Transverse colon (tissue), 4 donors: ENCODE measurements around the gene CHCHD10. TPM values are rescaled to one million over a fixed set of nuclear protein-coding genes. Genes with fewer than 3 reads are reported as not detected.
A peak's percentile ranks its signal among the peaks of the same experiment; 100 is the strongest.

Experiments
- DNase-seq: peaks from one replicate; pipeline ENCODE4 v3.0.0-alpha.2; 2019
- H3K27ac ChIP-seq, 4 donors: fragments of 200-600 bp; sonication (generic); 2 replicates each; pipeline ENCODE4 v1.5.1; 2016 to 2018; ENCODE audit warnings: inconsistent platforms in 4 of 4
- H3K27me3 ChIP-seq: fragments of 200-600 bp; sonication (generic); 2 replicates; pipeline ENCODE4 v1.5.1; 2017; ENCODE audit warnings: inconsistent platforms
- H3K36me3 ChIP-seq, 4 donors: fragments of 200-600 bp; sonication (generic); 2 replicates each; pipeline ENCODE4 v1.5.1; 2017 to 2019; ENCODE audit warnings: inconsistent platforms in 4 of 4
- H3K4me1 ChIP-seq, 4 donors: fragments of 200-600 bp; sonication (generic); 2 replicates each; pipeline ENCODE4 v1.5.1; 2017 to 2020; ENCODE audit warnings: inconsistent platforms in 4 of 4
- H3K4me3 ChIP-seq, 4 donors: fragments of 200-600 bp; sonication (generic); 1 replicate in 1 of 4; 2 replicates in 3 of 4; pipeline versions ENCODE4 v1.5.1 to v1.6.1; 2017 to 2019; ENCODE audit warnings: inconsistent platforms in 4 of 4
- H3K9me3 ChIP-seq, 2 donors: fragments of 200-600 bp; sonication (generic); 2 replicates each; pipeline ENCODE4 v1.5.1; 2017 to 2019; ENCODE audit warnings: inconsistent platforms in 2 of 2
- EP300 ChIP-seq: sonication (generic); formaldehyde crosslinking; IDR thresholded peaks from one replicate; pipeline ENCODE4 v1.6.1; 2017; ENCODE audit warnings: antibody characterized with exemption, low read depth
- POLR2A ChIP-seq: fragments of 450-650 bp; IDR thresholded peaks from one replicate; pipeline ENCODE4 v1.6.1; 2016; ENCODE audit warnings: antibody characterized with exemption, mild to moderate bottlenecking, moderate library complexity
- POLR2AphosphoS5 ChIP-seq, 3 donors: sonication (generic); formaldehyde crosslinking; IDR thresholded peaks; one replicate each; pipeline ENCODE4 v1.6.1; 2016; ENCODE audit warnings: antibody characterized with exemption in 3 of 3
- WGBS, 2 donors: methylation state at CpG; one replicate each; pipeline ENCODE4 v1.1.5; 2018; ENCODE audit warnings: low coverage in 1 of 2; 5-methylcytosine and 5-hydroxymethylcytosine counted together
- in situ Hi-C, 4 donors: fragments of 200-750 bp; cut with MboI; loops; one replicate each; pipeline versions ENCODE4 v1.15.0 to v1.15.1; 2017; ENCODE audit warnings: low sequenced_read_pairs in 3 of 4, low pct_ligation_motif_present in 1 of 4, low pct_unique_long_range_greater_than_20kb in 1 of 4
- intact Hi-C: fragments of 100-400 bp; cut with DNase I; formaldehyde crosslinking; loops from one replicate; pipeline ENCODE4 v1.15.1; 2023; ENCODE audit warnings: low total_unique reads
- total RNA-seq, 4 donors: library from RNA; depleted of rRNA; stranded (reverse); fragments of >200 nt; gene quantifications; one replicate each; pipeline ENCODE4 v1.1.0, GENCODE V29; 2016
- TF ChIP-seq, protein P1 (sequence below), 5 experiments: fragments of 200-600 bp in 3 of 5; fragments of 450-650 bp in 2 of 5; sonication (generic) in 3 of 5; IDR thresholded peaks; 1 replicate in 2 of 5; 2 replicates in 3 of 5; pipeline ENCODE4 v1.5.1; 2016 to 2017; ENCODE audit warnings: antibody characterized with exemption in 5 of 5, inconsistent platforms in 3 of 5, mild to moderate bottlenecking in 2 of 5, moderate library complexity in 1 of 5

Gene CHCHD10
- total RNA-seq, 4 donors from 2014 or later = 15.3 to 80.1 (median 50.8) TPM

DNA sequence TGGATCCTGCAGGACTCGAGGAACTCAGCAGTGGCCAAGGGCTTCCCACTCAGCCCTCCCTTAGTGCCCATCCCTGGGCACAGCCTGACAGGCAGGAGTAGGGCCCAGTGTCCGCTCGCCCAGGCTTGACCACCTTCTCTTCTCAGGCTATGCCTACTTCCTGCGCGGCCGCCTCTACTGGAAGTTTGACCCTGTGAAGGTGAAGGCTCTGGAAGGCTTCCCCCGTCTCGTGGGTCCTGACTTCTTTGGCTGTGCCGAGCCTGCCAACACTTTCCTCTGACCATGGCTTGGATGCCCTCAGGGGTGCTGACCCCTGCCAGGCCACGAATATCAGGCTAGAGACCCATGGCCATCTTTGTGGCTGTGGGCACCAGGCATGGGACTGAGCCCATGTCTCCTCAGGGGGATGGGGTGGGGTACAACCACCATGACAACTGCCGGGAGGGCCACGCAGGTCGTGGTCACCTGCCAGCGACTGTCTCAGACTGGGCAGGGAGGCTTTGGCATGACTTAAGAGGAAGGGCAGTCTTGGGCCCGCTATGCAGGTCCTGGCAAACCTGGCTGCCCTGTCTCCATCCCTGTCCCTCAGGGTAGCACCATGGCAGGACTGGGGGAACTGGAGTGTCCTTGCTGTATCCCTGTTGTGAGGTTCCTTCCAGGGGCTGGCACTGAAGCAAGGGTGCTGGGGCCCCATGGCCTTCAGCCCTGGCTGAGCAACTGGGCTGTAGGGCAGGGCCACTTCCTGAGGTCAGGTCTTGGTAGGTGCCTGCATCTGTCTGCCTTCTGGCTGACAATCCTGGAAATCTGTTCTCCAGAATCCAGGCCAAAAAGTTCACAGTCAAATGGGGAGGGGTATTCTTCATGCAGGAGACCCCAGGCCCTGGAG, 15.7 kb upstream of the CHCHD10 start:
- in situ Hi-C loops (loop anchor here in 2 of 4 donors (10.0 kb wide), 1 partner anchor 61 kb away; no protein-coding TSS in a partner anchor), intact Hi-C loops (no loop called here)
- DNase-seq = no peak
- WGBS, 2 donors = 68 to 83% methylated on average over 4 to 15 of the region's 15 CpGs
- Histone ChIP-seq H3K27me3 (no peaks in the 10 kb centered on the region), H3K9me3 (no peaks in the 10 kb centered on the region), H3K4me1 (peaks cover 10 to 36% (median 29%) of the 10 kb centered on the region in 4 donors), H3K36me3 (no peaks in the 10 kb centered on the region), H3K4me3 (no peak overlapping the region), H3K27ac (peak overlapping the region in 2 of 4 donors; percentile 4 to 42)
- TF ChIP-seq, protein P1, sequence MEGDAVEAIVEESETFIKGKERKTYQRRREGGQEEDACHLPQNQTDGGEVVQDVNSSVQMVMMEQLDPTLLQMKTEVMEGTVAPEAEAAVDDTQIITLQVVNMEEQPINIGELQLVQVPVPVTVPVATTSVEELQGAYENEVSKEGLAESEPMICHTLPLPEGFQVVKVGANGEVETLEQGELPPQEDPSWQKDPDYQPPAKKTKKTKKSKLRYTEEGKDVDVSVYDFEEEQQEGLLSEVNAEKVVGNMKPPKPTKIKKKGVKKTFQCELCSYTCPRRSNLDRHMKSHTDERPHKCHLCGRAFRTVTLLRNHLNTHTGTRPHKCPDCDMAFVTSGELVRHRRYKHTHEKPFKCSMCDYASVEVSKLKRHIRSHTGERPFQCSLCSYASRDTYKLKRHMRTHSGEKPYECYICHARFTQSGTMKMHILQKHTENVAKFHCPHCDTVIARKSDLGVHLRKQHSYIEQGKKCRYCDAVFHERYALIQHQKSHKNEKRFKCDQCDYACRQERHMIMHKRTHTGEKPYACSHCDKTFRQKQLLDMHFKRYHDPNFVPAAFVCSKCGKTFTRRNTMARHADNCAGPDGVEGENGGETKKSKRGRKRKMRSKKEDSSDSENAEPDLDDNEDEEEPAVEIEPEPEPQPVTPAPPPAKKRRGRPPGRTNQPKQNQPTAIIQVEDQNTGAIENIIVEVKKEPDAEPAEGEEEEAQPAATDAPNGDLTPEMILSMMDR (IDR thresholded peaks at IDR 0.05) = no peak
- TF ChIP-seq POLR2A (no peak), POLR2AphosphoS5 (IDR thresholded peaks at IDR 0.05) (no peak), EP300 (no peak)

DNA sequence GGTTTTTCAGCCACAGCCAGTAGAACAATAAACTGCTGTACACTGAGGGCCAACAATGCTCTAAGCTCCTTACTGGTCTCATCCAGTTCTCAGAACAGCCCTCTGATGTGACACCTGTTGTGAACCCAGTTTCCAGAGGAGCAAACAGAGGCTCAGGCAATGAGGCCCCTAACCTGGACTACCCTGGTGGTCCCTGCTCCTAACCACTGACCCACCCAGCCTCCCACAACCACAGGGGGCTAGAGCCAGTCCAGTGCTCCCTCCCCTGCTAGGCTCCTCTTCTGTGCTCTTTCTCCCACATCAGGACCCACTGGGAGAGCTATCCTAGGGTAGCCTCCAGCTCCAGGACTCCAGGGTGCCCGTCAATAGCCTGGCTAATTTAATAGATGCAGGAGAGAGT, 14.9 kb upstream of the CHCHD10 start:
- peaks cover 6 to 28% (median 23%) of the 10 kb centered on the region in 4 donors for H3K4me1 ChIP-seq
- no peaks in the 10 kb centered on the region for H3K36me3 ChIP-seq
- in situ Hi-C loops (loop anchor here in 2 of 4 donors (10.0 kb wide), 1 partner anchor 62 kb away; no protein-coding TSS in a partner anchor), intact Hi-C loops (no loop called here)
- no peak overlapping the region for H3K4me3 ChIP-seq
- TF ChIP-seq EP300 = no peak
- TF ChIP-seq POLR2AphosphoS5 (IDR thresholded peaks at IDR 0.05) = no peak
- no peak for TF ChIP-seq POLR2A
- TF ChIP-seq, protein P1 (IDR thresholded peaks at IDR 0.05) = no peak
- WGBS, 2 donors = 83% methylated on average over 1 of the region's 1 CpG; no CpG with 5 or more reads in 1 of the 2 donors
- no peak overlapping the region for H3K27ac ChIP-seq
- DNase-seq = no peak
- H3K9me3 ChIP-seq = no peaks in the 10 kb centered on the region
- no peaks in the 10 kb centered on the region for H3K27me3 ChIP-seq

DNA sequence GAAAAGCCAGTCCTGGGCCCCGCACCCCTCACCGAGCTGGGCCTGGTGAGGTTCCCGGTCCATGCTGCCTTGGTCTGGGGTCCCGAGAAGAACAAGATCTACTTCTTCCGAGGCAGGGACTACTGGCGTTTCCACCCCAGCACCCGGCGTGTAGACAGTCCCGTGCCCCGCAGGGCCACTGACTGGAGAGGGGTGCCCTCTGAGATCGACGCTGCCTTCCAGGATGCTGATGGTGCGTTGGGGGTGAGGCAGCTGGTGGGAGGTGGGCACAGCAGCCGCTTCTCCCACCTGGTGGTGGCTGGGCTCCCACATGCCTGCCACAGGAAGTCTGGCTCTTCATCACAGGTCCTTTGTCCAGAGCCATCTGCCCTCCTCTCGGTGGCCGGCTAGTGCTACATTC, 14.5 kb upstream of the CHCHD10 start:
- no peaks in the 10 kb centered on the region for H3K9me3 ChIP-seq
- DNase-seq = no peak
- H3K27me3 ChIP-seq = no peaks in the 10 kb centered on the region
- H3K36me3 ChIP-seq = no peaks in the 10 kb centered on the region
- no peak overlapping the region for H3K27ac ChIP-seq
- TF ChIP-seq EP300 (no peak), POLR2A (no peak), POLR2AphosphoS5 (IDR thresholded peaks at IDR 0.05) (no peak)
- TF ChIP-seq, protein P1 (IDR thresholded peaks at IDR 0.05) = no peak
- in situ Hi-C loops = loop anchor here in 2 of 4 donors (10.0 kb wide), 1 partner anchor 63 kb away; no protein-coding TSS in a partner anchor
- peaks cover 4 to 25% (median 20%) of the 10 kb centered on the region in 4 donors for H3K4me1 ChIP-seq
- H3K4me3 ChIP-seq = no peak overlapping the region
- intact Hi-C loops = no loop called here
- WGBS, 2 donors = 82% methylated on average over 5 of the region's 16 CpGs; no CpG with 5 or more reads in 1 of the 2 donors

DNA sequence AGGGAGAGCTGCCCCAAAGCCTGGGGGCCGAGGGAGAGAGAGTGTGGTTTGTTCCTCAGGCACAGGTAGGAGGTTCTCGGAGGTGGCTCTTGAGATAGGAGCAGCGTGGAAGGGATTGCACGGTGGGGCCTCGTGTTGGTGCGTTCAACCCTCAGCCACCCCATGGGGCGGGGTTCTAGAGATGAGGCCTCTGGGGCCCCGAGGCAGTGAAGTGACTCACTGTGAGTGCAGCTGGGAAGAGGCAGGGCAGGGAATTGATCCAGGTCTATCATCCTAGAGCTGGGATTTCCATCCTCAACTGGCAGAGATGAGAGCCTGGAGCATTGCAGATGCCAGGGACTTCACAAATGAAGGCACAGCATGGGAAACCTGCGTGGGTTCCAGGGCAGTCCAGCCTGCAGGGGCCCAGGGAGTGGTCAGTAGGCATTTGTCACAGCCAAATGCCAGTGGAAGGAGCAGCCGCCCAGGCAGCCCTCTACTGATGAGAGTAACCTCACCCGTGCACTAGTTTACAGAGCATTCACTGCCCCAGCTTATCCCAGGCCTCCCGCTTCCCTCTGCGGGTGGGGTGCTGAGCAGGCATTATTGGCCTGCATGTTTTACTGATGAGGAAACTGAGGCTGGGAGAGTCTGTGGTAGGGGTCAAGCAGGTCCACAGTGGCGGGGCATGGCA, 13.9 kb upstream of the CHCHD10 start:
- Histone ChIP-seq H3K4me1 (peaks cover 4 to 25% (median 20%) of the 10 kb centered on the region in 4 donors), H3K27ac (no peak overlapping the region), H3K27me3 (no peaks in the 10 kb centered on the region), H3K4me3 (no peak overlapping the region), H3K9me3 (no peaks in the 10 kb centered on the region), H3K36me3 (no peaks in the 10 kb centered on the region)
- DNase-seq = no peak
- in situ Hi-C loops (loop anchor here in 2 of 4 donors (10.0 kb wide), 1 partner anchor 63 kb away; no protein-coding TSS in a partner anchor), intact Hi-C loops (no loop called here)
- 76% methylated on average over 14 of the region's 14 CpGs; no CpG with 5 or more reads in 1 of the 2 donors for WGBS, 2 donors
- TF ChIP-seq, protein P1 (IDR thresholded peaks at IDR 0.05) = no peak
- TF ChIP-seq EP300 = no peak
- no peak for TF ChIP-seq POLR2A
- TF ChIP-seq POLR2AphosphoS5 (IDR thresholded peaks at IDR 0.05) = no peak
